H54 (cell line): ENCODE results near the gene ATIC.
"Not testable (repeated sequence)": the region's sequence is repeated elsewhere in the genome, so short reads cannot be mapped to it uniquely, and the experiment has no call there.

Experiments
- DNase-seq: peaks from one replicate; pipeline ENCODE4 v3.0.0; 2011; ENCODE audit warnings: low spot score, mixed read lengths; ENCODE audit not compliant: insufficient read length
- FAIRE-seq: peaks from 3 replicates; lab custom pipeline; 2011; peaks lifted over from hg19 to GRCh38; lab: Jason Lieb, UNC
- POLR2A ChIP-seq: IDR thresholded peaks from 2 replicates; pipeline ENCODE4 v1.6.1; 2011; ENCODE audit warnings: low read depth, mild to moderate bottlenecking, low read length

Gene ATIC

DNA sequence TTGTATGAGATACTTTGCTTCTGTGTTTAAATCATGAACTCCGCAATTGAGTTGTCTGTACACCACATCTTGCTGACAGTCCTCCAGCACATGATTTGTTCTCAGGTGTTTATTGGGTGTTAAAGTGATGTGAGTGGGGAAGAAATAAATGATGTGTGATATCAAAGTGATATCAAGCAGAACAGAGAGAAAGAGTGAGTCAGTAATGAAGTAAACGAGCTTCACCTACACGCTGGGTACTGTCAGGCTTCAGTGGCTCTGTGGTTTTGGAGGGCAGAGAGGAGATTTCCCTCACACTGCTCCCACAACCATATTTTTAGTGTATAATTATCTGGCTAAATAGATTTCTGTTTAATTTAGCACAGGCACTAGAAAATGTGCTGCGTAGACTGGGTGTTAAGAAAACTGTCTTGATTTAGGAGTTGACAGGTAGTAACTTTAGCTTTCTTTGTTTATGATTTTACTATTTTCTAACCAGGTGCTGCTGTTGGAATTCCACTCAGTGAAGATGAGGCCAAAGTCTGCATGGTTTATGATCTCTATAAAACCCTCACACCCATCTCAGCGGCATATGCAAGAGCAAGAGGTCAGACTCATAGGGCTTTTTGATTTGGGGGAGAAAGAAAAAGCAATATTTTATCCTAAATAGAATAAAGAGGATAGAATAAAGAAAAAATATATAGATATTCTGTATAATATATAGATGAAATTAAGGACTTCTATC is 21.2 kb downstream of the ATIC start:
- no peak for TF ChIP-seq POLR2A
- DNase-seq (no peak), FAIRE-seq (no peak)

DNA sequence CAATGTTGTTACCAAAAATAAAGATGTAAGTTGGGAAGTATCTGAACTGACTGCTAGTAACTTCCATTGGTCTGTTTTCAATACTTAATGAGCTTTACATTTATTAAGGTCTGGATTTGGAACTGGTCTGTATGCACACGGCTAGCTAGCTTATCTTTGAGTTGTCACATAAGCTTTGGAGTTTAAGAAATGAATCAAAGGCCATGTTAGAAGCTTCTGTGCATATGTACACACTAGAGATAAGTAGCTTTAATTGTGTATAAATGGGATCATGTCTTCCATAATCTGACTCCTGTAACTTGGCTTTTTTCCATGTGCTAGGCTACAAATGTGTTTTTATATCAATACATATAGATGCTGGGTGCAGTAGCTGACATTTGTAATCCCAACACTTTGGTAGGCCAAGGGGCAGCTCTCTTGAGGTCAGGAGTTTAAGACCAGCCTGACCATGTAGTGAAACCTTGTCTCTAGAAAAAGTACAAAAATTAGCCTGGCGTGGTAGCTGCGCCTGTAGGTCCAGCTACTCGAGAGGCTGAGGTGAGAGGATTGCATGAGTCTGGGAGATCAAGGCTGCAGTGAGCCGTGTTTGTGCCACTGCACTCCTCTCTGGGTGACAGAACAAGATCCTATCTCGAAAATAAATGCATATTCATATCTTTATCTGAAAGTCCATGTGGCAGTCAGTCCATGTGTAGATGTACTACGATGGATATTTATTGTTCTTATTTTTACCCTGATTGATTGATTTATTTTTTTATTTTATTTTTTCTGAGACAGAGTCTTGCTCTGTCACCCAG is 27.2 kb downstream of the ATIC start:
- FAIRE-seq, result peak; percentile 11

DNA sequence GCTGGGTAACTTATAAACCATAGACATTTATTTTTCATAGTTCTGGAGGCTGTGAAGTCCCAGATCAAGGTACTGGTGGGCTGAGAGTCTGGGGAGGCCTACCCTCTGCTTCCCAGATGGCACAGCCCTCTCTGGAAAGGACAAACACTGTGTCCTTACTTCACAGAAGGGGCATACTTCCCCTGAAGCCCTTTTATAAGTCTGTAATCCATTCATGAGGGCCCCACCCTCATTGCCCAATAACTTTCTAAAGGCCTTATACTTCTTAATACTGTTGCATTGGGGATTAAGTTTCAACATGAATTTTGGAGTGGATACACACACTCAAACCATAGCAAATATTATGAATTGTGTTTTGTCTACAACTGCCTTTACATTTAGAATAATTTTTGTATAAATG is 36.0 kb downstream of the ATIC start:
- DNase-seq (no peak), FAIRE-seq (no peak)
- TF ChIP-seq POLR2A, result no peak

More for the DNA sequence above, 27.2 kb downstream of the ATIC start:
- TF ChIP-seq POLR2A, result no peak
- DNase-seq, result no peak

DNA sequence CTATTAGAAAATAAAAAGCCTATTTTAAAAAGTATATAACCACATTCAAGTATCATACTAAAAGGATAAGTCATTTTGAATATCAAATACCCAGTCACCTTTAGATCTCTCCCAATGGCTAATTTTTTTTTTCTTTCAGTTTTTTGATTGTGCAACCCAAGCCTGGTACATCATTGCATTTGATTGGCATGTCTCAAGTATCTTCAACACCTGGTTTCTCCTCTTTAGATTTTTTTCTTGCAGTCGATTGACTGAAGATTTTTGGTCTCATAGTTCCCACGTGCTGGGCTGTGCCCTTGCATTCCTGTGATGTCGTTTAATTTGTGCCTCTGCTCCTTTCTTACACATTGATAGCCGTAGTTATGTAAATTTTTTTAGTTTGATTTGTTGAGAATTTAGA is 40.7 kb downstream of the ATIC start:
- FAIRE-seq, result no peak

DNA sequence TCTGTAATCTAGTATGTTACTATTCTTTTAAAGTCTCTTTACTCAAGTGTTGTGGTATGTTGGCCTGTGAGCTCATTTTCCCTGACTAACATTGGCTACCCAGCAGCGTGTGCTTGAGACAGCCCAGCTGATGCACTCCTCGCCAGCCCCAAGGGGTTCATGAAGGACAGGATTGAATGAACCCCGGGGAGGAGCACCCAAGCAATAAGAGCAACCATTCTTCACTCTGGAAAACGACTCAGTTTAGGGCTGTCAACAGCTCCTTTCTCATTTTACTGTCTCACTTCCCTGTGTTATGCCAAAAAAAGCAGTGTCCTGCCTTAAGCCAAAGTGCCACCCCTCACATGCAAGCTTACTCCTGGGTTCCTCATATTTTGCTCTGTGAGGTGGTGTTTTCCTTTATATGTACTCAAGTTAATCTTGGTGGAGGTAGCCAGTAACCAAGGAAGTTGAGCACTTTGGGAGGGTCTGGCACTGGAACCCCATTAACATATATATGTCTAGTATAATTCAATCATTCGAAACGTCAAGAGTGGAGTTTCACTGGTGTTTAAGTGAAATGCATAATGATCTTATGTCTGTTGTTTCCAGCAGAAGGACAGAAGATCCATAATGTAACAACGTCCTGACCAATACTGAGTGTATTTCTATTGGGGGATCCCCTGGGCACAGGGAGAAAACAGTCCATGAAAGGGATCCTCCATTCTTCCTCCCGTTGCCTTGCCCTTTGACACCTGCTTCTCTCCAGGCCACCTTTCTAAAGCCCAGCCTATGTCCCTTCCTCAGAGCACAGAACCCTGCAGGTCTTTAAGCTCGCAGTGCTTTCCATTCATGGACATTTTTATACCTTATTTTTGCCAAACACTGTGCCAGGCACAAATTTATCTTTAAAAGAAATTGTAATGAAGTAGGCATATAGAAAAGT is 43.2 kb downstream of the ATIC start:
- no peak for DNase-seq
- FAIRE-seq, result no peak
- TF ChIP-seq POLR2A, result no peak

More for the DNA sequence above, 40.7 kb downstream of the ATIC start:
- no peak for TF ChIP-seq POLR2A
- no peak for DNase-seq

DNA sequence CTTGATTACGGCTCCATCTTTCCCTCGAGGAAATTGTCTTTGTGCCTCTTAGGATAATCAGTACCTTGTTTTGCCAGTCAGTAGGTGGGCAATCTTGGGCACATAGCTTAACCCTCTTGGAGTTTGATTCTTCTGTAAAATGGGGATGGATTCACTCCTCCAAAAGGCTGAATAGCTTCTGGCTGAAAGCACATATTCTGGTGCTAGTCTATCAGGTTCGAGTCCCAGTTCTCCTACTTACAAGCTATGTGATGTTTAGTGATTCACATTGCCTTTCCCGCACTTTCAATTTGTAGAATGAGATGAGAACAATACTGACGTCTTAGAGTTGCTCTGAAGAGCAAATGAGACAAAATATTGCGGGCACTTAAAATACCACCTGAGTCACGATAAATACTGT is 43.9 kb downstream of the ATIC start:
- FAIRE-seq (no peak), DNase-seq (no peak)
- no peak for TF ChIP-seq POLR2A

DNA sequence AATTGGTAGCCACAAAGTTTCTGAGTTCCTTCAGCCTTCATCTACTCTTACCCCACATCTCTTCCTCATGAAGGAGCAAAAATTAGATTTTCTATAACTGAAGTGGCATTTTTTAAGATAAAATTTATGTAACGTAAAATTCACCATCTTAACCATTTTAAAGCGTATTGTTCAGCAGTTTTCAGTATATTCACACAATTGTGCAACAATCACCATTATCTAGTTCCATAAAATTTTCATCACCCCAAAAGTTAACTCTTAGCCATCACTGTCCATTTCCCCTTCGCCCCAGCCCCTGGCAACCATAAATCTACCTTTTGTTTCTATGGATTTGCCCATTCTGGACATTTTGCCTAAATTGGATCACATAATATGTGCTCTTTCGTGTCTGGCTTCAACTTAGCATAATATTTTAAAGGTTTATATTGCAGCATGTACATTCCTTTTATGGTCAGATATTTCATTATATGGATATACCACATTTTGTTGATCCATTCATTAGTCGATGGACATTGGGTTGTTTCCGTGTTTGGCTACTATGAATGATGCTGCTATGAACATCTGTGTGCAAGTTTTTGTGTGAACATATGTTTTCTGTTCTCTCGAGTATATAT is 44.6 kb downstream of the ATIC start:
- no peak for TF ChIP-seq POLR2A
- FAIRE-seq, result no peak
- DNase-seq, result no peak

DNA sequence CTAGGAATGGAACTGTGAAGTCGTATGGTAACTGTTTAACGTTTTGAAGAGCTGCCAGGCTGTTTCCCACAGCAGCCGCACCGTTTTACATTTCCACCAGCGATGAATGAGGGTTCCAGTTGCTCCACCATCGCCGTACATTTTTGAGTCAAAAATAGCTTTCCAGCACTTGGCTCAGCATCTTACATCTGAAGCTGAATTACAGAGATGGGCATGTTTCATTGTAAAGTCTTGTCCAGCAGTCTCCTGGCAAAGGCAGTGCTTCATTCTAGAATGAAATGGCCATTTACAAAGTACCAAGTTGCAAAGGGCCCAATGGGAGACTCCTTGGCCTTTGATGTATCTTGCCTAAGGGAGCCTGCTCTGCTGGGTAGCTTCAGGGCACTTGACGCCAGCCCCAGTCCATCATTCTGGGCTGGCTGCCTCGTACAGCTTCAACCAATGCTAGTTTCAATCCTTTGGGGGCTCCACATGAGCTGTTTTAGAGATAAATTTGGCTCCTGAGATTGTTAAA is 45.1 kb downstream of the ATIC start:
- no peak for TF ChIP-seq POLR2A
- FAIRE-seq (no peak), DNase-seq (no peak)

DNA sequence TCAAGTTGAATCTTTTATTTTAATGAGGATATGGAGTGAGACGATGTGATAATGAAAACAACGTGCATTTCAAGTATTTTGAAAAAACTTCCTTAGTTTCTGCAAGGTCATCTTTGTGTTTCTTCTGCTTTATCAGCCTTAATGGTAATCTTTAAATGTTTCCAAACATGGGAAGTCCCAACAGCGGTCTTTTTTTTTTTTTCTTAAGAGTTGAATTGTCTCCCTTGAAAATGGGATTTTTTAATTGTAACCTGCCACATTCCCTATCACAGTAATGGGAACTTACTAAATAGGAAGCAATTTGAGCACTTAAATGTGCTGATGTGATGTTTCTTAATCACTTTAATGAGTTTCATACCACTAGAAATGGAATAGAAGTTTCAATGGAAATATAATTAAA is 45.8 kb downstream of the ATIC start:
- TF ChIP-seq POLR2A, result no peak
- FAIRE-seq, result no peak
- no peak for DNase-seq

DNA sequence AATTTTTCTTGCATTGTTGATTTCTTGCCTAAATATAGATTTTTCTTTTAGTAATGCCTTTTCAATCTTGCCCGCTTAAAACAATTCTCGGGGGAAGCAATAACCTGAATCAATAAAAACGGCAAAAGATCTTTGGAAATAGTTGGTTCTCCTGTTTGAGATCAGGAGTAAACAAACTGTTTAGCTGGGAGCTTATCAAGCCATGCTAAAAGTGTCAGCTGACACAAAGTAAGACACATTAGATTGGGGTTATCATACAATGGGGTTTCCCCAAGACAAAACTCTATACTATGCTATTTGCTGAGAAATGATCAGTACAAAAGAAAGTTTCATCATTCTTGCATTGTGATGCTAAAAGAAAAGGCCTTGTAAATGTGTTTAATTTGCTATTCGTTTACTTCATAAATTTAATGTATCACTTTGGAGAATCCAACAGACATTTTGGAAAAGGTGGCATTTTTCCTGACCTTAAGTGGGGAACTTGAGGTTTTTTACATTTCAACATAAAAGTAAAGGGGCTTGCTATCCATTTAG is 46.5 kb downstream of the ATIC start:
- TF ChIP-seq POLR2A, result no peak
- DNase-seq, result no peak
- FAIRE-seq, result no peak

DNA sequence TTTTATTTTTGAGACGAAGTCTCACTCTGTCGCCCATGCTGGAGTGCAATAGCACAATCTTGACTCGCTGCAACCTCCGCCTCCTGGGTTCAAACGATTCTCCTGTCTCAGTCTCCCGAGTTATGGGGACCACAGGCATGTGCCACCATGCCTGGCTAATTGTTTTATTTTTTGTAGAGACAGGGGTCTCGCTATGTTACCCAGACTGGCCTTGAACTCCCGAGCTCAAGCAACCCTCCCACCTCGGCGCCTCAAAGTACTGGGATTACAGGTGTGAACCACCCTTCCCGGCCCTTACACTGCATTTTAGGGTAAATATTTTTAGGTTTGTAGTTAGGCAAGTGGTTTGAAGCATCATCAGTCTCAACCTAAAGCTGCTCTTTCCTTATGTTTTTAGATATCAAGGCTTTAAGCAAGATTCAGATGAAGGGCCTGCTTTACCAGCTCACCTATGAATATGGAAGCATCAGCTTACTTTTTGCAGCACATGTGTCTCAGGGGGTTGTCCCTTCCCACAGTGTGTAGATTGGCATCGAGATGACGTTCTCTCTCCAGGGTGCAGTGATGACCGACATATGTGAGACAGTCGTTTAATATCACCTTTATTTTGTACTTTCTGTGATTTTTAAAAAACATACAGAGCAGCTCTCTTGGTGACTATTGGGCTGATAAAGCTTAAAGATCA is 47.2 kb downstream of the ATIC start:
- DNase-seq (no peak), FAIRE-seq (no peak)
- TF ChIP-seq POLR2A, result no peak

DNA sequence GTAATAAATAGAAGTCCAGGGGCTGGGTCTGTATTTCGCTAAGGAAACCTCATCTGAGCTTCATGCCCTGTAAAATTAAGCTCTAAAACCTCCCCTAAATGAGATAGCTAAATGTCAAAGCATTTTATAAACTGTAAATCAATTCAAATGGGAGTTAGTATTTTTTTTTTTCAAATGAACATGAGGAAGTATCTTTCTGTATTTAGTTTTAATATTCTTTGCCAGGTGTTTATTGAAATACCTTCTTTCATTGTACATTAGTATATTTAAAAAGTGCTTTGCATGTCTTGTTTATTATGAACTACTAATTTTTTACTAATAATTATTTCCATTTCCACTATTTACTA is 47.7 kb downstream of the ATIC start:
- no peak for FAIRE-seq
- no peak for DNase-seq
- TF ChIP-seq POLR2A, result no peak

DNA sequence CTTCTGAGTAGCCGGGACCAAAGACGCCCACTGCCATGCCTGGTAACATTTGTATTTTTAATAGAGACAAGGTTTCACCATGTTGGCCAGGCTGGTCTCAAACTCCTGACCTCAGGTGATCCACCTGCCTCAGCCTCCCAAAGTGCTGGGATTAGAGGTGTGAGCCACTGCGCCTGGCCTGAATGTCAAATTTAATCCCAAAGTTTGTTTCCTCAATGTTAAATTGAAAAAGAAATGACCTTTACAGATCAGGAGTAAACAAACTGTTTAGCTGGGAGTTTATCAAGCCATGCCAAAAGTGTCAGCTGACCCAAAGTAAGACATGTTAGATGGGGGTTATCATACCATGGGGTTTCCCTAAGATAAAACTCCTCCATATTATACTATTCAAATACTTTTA is 48.2 kb downstream of the ATIC start:
- not testable (repeated sequence) for DNase-seq, FAIRE-seq
